Right hindlimb (tissue), 1 donor: ENCODE results near the gene LPCAT1.

Experiments
- DNase-seq: peaks from one replicate; pipeline ENCODE4 v3.0.0-alpha.2; 2018

Gene LPCAT1

GRCh38 chr5:1477341-1477740 lies 46.4 kb downstream of the LPCAT1 start:
- DNase-seq: no peak

DNA sequence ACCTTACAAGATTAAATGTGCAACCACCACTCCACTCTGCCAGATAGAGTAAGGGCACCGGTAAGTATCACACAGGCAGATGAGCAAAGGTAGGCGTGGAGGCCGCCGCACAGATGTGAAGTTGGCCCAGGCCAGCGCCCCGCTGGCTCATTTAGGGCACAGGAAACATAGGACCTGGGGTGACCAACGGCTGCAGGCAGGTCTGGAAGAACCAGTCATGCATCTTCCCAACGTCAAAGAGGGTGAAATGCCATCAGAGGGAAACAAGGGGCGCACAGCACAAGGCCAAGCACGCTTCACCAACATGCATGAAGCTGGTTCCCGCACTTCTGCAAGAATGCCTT lies 46.8 kb downstream of the LPCAT1 start:
- no peak for DNase-seq

- peak; percentile 20 for DNase-seq
Measured at GRCh38 chr5:1476181-1476966, 47.4 kb downstream of the LPCAT1 start.

- peak; percentile 2 for DNase-seq
Measured at GRCh38 chr5:1475544-1475900, 48.2 kb downstream of the LPCAT1 start.

DNA sequence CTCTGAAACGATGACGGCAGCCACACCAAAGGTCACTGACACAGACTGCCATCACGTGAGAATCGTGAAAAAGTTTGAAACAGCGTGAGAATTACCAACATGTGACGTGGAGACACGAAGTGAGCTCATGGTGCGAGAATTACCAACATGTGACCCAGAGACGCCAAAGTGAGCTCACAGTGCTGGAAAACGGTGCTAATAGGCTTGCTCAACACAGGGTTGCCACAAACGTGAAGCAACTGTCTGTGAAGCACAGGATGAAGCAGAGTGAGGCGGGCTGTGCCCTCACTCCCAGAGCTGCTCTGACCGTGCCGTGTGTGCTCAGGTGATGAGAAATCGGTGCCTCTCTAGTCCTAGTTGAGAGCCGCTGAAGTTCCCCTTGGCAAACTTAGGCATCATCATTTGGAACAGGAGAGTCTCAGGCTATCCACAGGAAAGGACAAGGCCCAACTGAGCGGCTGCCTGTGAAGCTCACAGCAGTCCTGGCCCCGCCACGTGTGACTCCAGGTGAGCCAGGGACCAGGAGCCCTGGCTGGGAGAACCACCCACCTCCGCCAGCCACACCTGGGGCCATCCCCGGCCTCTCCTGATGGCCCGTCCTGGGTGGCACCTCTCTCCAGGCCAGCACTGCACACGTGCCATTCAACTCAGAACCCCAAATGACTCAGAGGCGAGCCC lies 48.8 kb downstream of the LPCAT1 start:
- DNase-seq: peak; percentile 15

GRCh38 chr5:1474183-1474839 lies 49.4 kb downstream of the LPCAT1 start:
- DNase-seq: peak; percentile 13

- DNase-seq: peak; percentile 9
Measured at GRCh38 chr5:1473746-1474145, 50.0 kb downstream of the LPCAT1 start.

GRCh38 chr5:1472964-1473628 lies 50.7 kb downstream of the LPCAT1 start:
- peak; percentile 13 for DNase-seq

GRCh38 chr5:1471997-1472963 lies 51.5 kb downstream of the LPCAT1 start:
- DNase-seq: peak; percentile 15

DNA sequence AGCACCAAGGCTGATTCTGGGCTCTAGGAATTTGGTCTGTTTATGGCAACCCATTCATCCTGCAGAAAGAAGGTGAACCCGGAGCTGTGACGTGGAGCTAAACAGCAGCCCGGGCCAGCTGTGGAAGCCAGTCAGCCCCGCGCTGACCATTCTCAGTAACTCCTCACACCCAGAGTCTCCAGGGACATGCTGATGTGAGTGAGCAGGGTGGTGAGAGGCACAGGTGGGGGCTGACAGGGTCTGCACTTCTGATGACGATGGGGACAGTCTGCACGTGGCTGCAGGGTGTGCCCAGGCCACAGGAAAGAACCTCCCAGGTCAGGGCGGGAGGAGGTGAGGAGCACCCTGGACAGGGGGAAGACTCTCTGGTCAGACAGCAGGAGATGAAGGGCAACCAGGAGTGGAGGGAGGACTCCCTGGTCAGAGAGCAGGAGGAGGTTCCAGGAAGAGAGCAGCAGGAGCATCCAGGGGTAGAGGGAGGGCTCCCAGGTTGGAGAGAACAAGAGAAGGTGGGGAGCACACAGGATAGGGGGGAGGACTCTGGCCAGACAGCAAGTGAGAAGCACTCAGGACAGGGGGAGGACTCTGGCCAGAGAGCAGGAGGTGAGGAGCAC lies 52.4 kb downstream of the LPCAT1 start:
- peak; percentile 12 for DNase-seq

- peak; percentile 15 for DNase-seq
Measured at GRCh38 chr5:1470762-1471211, 53.0 kb downstream of the LPCAT1 start.

- peak; percentile 16 for DNase-seq
Measured at GRCh38 chr5:1468629-1469527, 54.9 kb downstream of the LPCAT1 start.

DNA sequence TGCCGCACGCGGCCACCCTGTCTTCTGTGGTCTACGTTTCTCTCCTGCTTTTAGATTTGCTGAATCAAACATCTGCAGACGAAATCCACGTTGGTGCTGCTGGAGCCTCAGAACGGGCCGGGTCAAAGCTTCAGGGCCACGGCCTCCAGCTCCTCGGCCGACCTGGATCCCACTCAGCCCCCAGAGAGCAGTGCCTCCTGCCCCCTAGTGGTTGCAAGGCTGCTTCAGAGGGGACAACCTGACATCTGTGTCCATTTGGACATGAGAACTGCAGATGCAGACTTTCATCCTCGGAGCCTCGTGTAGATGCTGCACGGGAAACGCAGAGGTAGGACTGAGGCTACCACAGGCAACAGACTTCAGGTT lies 55.5 kb downstream of the LPCAT1 start:
- DNase-seq: peak; percentile 17

DNA sequence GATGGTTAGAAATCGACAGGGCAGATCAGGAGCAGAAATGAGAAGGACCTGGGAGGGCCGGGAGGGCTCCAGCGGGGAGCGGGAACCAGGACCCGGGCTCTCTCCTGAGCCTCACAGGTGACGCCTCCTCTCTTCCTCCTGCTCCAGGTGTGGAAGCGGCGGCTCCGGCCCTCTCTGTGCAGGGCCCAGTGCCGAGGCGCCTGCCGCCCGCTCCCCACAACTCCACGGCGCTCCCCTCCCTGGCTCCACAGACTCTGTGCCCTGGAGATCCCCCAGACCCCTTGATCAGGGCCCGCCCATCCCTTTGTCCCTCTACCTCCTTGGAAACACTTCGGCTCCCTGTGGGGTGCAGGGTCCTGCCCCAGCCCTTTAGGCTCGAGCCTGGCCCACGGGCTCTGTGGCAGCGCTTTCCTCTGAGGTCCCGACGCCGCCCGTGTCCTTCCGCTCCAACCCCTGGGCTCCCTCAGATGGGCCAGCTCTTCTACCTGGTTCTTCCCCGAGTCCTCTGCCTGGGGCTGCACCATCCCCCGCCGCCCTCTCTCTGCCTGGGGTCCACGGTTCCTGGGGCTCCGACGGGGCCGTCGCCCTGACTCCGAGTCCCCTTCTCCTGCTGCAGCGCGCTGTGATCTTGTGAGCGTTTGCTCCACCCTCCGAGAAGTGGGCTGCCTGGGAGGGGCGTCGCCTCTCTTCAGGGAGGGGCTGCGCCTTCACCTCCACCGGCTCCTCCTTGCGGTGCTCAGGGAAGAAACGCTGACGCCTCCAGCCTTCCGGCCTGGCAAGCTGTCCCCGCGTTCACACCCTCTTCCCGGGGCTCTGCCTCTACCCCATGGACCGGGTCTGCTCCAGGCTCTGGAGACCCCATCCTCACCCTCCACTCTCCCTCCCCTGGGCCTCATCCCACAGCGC lies 56.2 kb downstream of the LPCAT1 start:
- DNase-seq: peak; percentile 14

GRCh38 chr5:1466631-1467265 lies 57.0 kb downstream of the LPCAT1 start:
- peak; percentile 21 for DNase-seq

DNA sequence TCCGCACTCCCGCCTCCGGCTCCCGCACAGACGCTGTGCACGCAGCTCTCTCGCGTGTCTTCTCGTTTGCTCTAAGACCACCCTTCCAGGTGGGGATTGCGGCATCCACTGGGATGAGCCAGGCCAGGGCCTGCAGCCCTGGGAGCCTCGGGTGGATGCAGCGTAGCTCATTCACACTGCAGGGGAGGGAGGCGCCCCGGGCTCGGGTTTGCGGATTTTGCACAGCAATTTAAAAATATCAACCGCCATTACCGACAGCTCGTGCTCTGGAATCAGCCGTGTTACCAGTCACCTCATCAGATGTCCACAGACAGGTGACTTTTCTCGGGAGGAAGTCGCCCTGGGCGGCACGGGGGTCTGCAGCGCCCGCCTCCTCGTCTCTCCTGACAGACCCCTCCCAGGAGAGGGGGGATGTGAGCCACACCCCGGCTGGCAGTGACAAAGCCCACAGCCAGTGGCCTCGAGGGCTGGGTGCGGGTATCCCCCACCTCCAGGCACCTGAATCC lies 57.7 kb downstream of the LPCAT1 start:
- peak; percentile 9 for DNase-seq

DNA sequence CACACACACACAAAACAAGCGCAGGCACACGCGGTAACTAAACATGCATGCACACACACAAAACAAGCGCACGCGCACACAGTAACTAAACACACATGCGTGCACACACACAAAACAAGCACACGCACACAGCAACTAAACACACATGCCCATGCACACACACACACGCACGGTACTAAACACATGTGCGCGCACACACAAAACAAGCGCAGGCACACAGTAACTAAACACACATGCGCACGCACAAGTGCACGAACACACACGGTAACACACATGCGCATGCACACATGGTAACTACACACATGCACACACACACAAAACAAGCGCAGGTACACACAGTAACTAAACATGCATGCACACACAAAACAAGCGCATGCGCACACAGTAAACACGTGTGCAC lies 58.6 kb downstream of the LPCAT1 start:
- no peak for DNase-seq

GRCh38 chr5:1464511-1464910 lies 59.2 kb downstream of the LPCAT1 start:
- DNase-seq: peak; percentile 12

- peak; percentile 13 for DNase-seq
Measured at GRCh38 chr5:1464096-1464446, 59.7 kb downstream of the LPCAT1 start.
